ENCODE measurements around the gene B4GAT1. TPM values are rescaled to one million over a fixed set of nuclear protein-coding genes. Genes with fewer than 3 reads are reported as not detected.
A peak's percentile ranks its signal among the peaks of the same experiment; 100 is the strongest.

Gene B4GAT1
- total RNA-seq, 2 donors from 2014 or later, result 29.4 to 45.7 TPM

GRCh38 chr11:66373265-66373664 lies 25.8 kb upstream of the B4GAT1 start:
- Mint-ChIP-seq H3K27ac (no peak overlapping the region), H3K4me3 (no peak overlapping the region)

GRCh38 chr11:66371627-66372415 lies 24.4 kb upstream of the B4GAT1 start, which contains the start of gene SLC29A2:
Gene SLC29A2, minus strand, starts transcription at chr11:66371760. Its CDS starts 169 bp downstream, at chr11:66371591.
- peak within 1 kb of the TSS; percentile 91 for H3K4me3 Mint-ChIP-seq
- Histone ChIP-seq H3K27ac (ENCODE audit: low read depth, low read length) (peak within 1 kb of the TSS; percentile 79), H3K4me3 (ENCODE audit: low read length) (peak within 1 kb of the TSS; percentile 95), H3K36me3 (ENCODE audit: control insufficient read depth, insufficient read depth, low read length) (peaks cover 26% of the 10 kb centered on the region), H3K9ac (ENCODE audit: extremely low read depth, low read length, poor library complexity, severe bottlenecking) (peak within 1 kb of the TSS; percentile 77), H3K27me3 (ENCODE audit: control insufficient read depth, insufficient read depth, low read length, poor library complexity, severe bottlenecking) (no peaks in the 10 kb centered on the region), H3K4me1 (ENCODE audit: control insufficient read depth, insufficient read depth, low read length) (no peaks in the 10 kb centered on the region), H3K9me3 (ENCODE audit: control insufficient read depth, low read length) (no peaks in the 10 kb centered on the region)
- H3K36me3 Mint-ChIP-seq (ENCODE audit: low read depth), result peaks cover 27% of the 10 kb centered on the region
- no peak for TF ChIP-seq CTCF (conservative IDR thresholded peaks at IDR 0.05)
- peak within 1 kb of the TSS; percentile 95 for H3K27ac Mint-ChIP-seq
- H3K4me1 Mint-ChIP-seq, result peaks cover 20% of the 10 kb centered on the region
- H3K27me3 Mint-ChIP-seq (ENCODE audit: insufficient read depth), result no peaks in the 10 kb centered on the region
- H3K9me3 Mint-ChIP-seq, result no peaks in the 10 kb centered on the region
- peak; percentile 97 for DNase-seq
- 0 to 2% methylated on average over 11 to 72 of the region's 72 CpGs for WGBS, 2 experiments (ENCODE audit: insufficient coverage in 1 of 2, insufficient read length in 1 of 2)

More at GRCh38 chr11:66373265-66373664, 25.8 kb upstream of the B4GAT1 start:
- no peak overlapping the region for H3K9ac ChIP-seq (ENCODE audit: extremely low read depth, low read length, poor library complexity, severe bottlenecking)
- 74 to 100% methylated on average over 3 to 5 of the region's 5 CpGs for WGBS, 2 experiments (ENCODE audit: insufficient coverage in 1 of 2, insufficient read length in 1 of 2)
- H3K27me3 ChIP-seq (ENCODE audit: control insufficient read depth, insufficient read depth, low read length, poor library complexity, severe bottlenecking), result no peaks in the 10 kb centered on the region
- H3K36me3 ChIP-seq (ENCODE audit: control insufficient read depth, insufficient read depth, low read length), result peaks cover 12% of the 10 kb centered on the region
- H3K4me3 ChIP-seq (ENCODE audit: low read length), result no peak overlapping the region
- H3K27me3 Mint-ChIP-seq (ENCODE audit: insufficient read depth), result no peaks in the 10 kb centered on the region
- no peak for DNase-seq
- H3K9me3 Mint-ChIP-seq, result no peaks in the 10 kb centered on the region
- H3K4me1 ChIP-seq (ENCODE audit: control insufficient read depth, insufficient read depth, low read length), result no peaks in the 10 kb centered on the region
- H3K36me3 Mint-ChIP-seq (ENCODE audit: low read depth), result peaks cover 16% of the 10 kb centered on the region
- H3K4me1 Mint-ChIP-seq, result peaks cover 20% of the 10 kb centered on the region
- no peak overlapping the region for H3K27ac ChIP-seq (ENCODE audit: low read depth, low read length)
- no peak for TF ChIP-seq CTCF (conservative IDR thresholded peaks at IDR 0.05)
- H3K9me3 ChIP-seq (ENCODE audit: control insufficient read depth, low read length), result no peaks in the 10 kb centered on the region

GRCh38 chr11:66369073-66369894 lies 21.9 kb upstream of the B4GAT1 start:
- no peak for TF ChIP-seq CTCF (conservative IDR thresholded peaks at IDR 0.05)
- DNase-seq, result no peak
- H3K9ac ChIP-seq (ENCODE audit: extremely low read depth, low read length, poor library complexity, severe bottlenecking), result no peak overlapping the region
- H3K4me3 ChIP-seq (ENCODE audit: low read length), result peak overlapping the region; percentile 95
- peak overlapping the region; percentile 91 for H3K4me3 Mint-ChIP-seq
- no peaks in the 10 kb centered on the region for H3K9me3 ChIP-seq (ENCODE audit: control insufficient read depth, low read length)
- H3K27ac ChIP-seq (ENCODE audit: low read depth, low read length), result no peak overlapping the region
- no peaks in the 10 kb centered on the region for H3K27me3 Mint-ChIP-seq (ENCODE audit: insufficient read depth)
- H3K4me1 Mint-ChIP-seq, result peaks cover 20% of the 10 kb centered on the region
- H3K36me3 Mint-ChIP-seq (ENCODE audit: low read depth), result peaks cover 45% of the 10 kb centered on the region
- H3K27ac Mint-ChIP-seq, result peak overlapping the region; percentile 74
- H3K27me3 ChIP-seq (ENCODE audit: control insufficient read depth, insufficient read depth, low read length, poor library complexity, severe bottlenecking), result no peaks in the 10 kb centered on the region
- no peaks in the 10 kb centered on the region for H3K9me3 Mint-ChIP-seq
- H3K36me3 ChIP-seq (ENCODE audit: control insufficient read depth, insufficient read depth, low read length), result peaks cover 40% of the 10 kb centered on the region
- WGBS, 2 experiments (ENCODE audit: insufficient coverage in 1 of 2, insufficient read length in 1 of 2), result 93 to 95% methylated on average over 16 to 25 of the region's 25 CpGs
- H3K4me1 ChIP-seq (ENCODE audit: control insufficient read depth, insufficient read depth, low read length), result no peaks in the 10 kb centered on the region

Data from endodermal cell (in vitro differentiated cells).